Measurements from ENCODE around the gene SDHA.
"Not testable (repeated sequence)": the region's sequence is repeated elsewhere in the genome, so short reads cannot be mapped to it uniquely, and the experiment has no call there.

The SDHA gene

GRCh38 chr5:302416-302815, 84.3 kb downstream of the SDHA start:
- DNase-seq, result not testable (repeated sequence)

- no peak for DNase-seq
Observed at GRCh38 chr5:302966-303365, 84.8 kb downstream of the SDHA start.

- not testable (repeated sequence) for DNase-seq
Observed at GRCh38 chr5:303741-304140, 85.6 kb downstream of the SDHA start.

GRCh38 chr5:305050-305449, 86.9 kb downstream of the SDHA start:
- no peak for DNase-seq

GRCh38 chr5:305459-305858, 87.3 kb downstream of the SDHA start:
- DNase-seq, result no peak

GRCh38 chr5:306011-306805, 88.1 kb downstream of the SDHA start:
- DNase-seq, result no peak

All from activated gamma-delta T cell treated with Interleukin-2 at 50 U/mL for 16 hours (primary cell).